Vagina (tissue), 2 donors: ENCODE measurements around the gene SMYD5.

ENCODE experiments used
- POLR2A ChIP-seq, 2 donors: fragments of 450-650 bp; IDR thresholded peaks; one replicate each; pipeline ENCODE4 v1.6.1; 2017; ENCODE audit warnings: antibody characterized with exemption in 2 of 2, mild to moderate bottlenecking in 2 of 2, moderate library complexity in 2 of 2
- TF ChIP-seq, protein P1 (sequence below), 3 experiments: fragments of 450-650 bp in 2 of 3; fragments of 200-600 bp in 1 of 3; sonication (generic) in 1 of 3; IDR thresholded peaks; one replicate each; pipeline ENCODE4 v1.5.1; 2017 to 2019; ENCODE audit warnings: antibody characterized with exemption in 3 of 3, mild to moderate bottlenecking in 2 of 3, moderate library complexity in 2 of 3

DNA sequence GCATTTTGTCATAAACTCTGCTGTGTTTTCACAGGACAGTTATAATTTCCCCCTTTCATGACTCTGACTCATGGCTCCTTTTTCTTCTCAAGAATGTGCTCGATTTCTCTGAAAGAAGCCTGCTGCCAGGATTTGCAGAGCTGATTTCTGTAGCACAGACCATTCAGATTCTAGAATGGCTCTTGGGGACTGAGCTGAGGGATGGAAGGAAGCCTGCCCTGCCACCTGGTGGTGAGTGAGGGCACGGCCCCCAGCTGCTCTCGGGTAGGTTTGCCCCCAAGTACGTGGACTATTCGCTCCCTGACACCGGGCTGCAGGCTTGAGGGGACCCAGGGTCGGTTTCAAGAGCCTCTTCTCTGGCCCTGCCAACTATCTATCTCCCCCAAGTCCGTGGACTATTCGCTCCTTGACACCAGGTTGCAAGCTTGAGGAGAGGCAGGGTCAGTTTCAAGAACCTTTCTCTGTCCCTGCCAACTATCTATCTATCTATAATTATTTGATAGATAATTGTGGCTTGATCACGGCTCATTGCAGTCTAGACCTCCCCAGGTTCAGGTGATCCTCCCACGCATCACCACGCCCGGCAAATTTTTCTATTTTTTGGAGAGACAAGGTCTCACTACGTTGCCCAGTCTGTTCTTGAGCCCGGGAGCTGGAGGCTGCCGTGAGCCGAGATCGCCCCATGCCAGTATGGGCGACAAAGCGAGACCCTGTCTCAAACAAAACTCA lies 1.4 kb upstream of the SMYD5 start:
- TF ChIP-seq, protein P1, sequence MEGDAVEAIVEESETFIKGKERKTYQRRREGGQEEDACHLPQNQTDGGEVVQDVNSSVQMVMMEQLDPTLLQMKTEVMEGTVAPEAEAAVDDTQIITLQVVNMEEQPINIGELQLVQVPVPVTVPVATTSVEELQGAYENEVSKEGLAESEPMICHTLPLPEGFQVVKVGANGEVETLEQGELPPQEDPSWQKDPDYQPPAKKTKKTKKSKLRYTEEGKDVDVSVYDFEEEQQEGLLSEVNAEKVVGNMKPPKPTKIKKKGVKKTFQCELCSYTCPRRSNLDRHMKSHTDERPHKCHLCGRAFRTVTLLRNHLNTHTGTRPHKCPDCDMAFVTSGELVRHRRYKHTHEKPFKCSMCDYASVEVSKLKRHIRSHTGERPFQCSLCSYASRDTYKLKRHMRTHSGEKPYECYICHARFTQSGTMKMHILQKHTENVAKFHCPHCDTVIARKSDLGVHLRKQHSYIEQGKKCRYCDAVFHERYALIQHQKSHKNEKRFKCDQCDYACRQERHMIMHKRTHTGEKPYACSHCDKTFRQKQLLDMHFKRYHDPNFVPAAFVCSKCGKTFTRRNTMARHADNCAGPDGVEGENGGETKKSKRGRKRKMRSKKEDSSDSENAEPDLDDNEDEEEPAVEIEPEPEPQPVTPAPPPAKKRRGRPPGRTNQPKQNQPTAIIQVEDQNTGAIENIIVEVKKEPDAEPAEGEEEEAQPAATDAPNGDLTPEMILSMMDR (IDR thresholded peaks at IDR 0.05), result peak; percentile 51 to 86 (median 68)
- no peak for TF ChIP-seq POLR2A (IDR thresholded peaks at IDR 0.05)
